Mesothelial cell of epicardium (in vitro differentiated cells): Measurements from ENCODE around the gene GTF3C2. TPM values are rescaled to one million over a fixed set of nuclear protein-coding genes. Genes with fewer than 3 reads are reported as not detected.

Source experiments
- DNase-seq, 2 experiments: peaks; one replicate each; pipeline ENCODE4 v3.0.0; 2021; ENCODE audit warnings: low spot score in 2 of 2; ENCODE audit not compliant: unreplicated experiment in 2 of 2
- H3K27ac Mint-ChIP-seq: 2 replicates; pipeline ENCODE4 v1.8.0; 2021; ENCODE audit warnings: mixed read lengths
- H3K27me3 Mint-ChIP-seq: 2 replicates; pipeline ENCODE4 v1.8.0; 2021; ENCODE audit warnings: low read depth, mixed read lengths
- H3K36me3 Mint-ChIP-seq: 2 replicates; pipeline ENCODE4 v1.8.0; 2021; ENCODE audit warnings: mixed read lengths
- H3K4me1 Mint-ChIP-seq: 2 replicates; pipeline ENCODE4 v1.8.0; 2021; ENCODE audit warnings: mixed read lengths
- H3K4me3 Mint-ChIP-seq: 2 replicates; pipeline ENCODE4 v1.8.0; 2021; ENCODE audit warnings: mild to moderate bottlenecking, moderate library complexity, mixed read lengths
- H3K9me3 Mint-ChIP-seq: 2 replicates; pipeline ENCODE4 v1.8.0; 2021; ENCODE audit warnings: mixed read lengths
- total RNA-seq: library from RNA; stranded (reverse); gene quantifications from 3 replicates; pipeline ENCODE4 v1.2.1, GENCODE V29; 2021
- TF ChIP-seq, protein P1 (sequence below): fragments of 200-600 bp; sonication (generic); IDR thresholded peaks from one replicate; pipeline ENCODE4 v1.5.0; 2021; ENCODE audit warnings: antibody characterized with exemption; ENCODE audit not compliant: unreplicated experiment

Gene GTF3C2
- total RNA-seq, 1 donor from 2014 or later: 87.5 TPM

DNA sequence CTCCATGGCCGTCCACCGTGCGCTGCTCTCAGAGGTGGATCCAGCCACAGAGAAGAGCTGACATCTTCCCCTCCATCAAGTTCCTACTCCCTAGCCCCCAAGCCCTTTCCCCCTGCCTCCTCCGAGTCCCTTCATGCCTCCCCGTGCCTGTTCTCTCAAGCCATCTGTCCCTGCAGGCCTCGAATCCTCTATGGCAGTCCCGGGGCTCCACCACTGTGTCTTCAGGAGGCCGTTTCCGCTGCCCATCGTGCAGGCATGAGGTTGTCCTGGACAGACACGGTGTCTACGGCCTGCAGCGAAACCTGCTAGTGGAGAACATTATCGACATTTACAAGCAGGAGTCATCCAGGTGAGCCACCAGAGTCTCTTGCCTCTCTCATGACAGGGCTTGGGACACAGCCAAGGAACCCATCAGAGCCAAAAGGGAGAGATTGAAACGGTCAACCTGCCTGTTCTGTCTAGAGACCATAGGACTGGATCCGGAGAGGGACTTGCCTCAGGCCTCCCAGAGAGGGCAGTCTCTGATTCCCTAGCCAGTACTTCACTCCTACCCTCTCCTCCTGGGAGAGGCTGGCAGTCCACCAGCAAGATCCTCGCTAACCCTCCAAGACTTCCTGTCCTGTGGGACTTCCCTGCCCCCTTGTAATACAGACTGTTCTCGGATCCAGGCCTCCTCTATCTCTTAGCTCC lies 58.0 kb downstream of the GTF3C2 start:
- Mint-ChIP-seq H3K27me3 (peaks cover 21% of the 10 kb centered on the region), H3K9me3 (no peaks in the 10 kb centered on the region), H3K27ac (no peak overlapping the region), H3K36me3 (no peaks in the 10 kb centered on the region), H3K4me1 (peaks cover 6% of the 10 kb centered on the region), H3K4me3 (no peak overlapping the region)
- TF ChIP-seq, protein P1, sequence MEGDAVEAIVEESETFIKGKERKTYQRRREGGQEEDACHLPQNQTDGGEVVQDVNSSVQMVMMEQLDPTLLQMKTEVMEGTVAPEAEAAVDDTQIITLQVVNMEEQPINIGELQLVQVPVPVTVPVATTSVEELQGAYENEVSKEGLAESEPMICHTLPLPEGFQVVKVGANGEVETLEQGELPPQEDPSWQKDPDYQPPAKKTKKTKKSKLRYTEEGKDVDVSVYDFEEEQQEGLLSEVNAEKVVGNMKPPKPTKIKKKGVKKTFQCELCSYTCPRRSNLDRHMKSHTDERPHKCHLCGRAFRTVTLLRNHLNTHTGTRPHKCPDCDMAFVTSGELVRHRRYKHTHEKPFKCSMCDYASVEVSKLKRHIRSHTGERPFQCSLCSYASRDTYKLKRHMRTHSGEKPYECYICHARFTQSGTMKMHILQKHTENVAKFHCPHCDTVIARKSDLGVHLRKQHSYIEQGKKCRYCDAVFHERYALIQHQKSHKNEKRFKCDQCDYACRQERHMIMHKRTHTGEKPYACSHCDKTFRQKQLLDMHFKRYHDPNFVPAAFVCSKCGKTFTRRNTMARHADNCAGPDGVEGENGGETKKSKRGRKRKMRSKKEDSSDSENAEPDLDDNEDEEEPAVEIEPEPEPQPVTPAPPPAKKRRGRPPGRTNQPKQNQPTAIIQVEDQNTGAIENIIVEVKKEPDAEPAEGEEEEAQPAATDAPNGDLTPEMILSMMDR: no peak
- DNase-seq: no peak

DNA sequence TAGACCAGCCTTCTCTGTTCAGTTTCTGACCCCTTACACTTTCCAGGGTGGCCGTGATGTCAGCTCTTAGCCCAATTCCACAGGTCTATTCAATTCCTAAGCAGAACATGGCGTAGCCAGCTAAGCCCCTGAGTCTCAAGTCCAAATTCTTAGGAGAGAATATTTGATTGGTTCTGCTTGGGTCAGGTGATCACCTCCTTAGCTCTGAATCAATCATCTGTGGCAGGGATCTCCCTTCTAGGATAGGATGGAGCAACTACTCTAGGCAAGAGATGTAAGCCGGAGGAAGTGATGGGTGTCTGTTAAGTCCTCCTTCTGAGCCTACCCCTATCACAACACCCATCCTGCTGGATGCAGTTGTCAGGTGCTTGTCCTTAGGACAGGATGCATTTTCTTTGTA lies 59.4 kb downstream of the GTF3C2 start:
- H3K4me1 Mint-ChIP-seq: peaks cover 17% of the 10 kb centered on the region
- TF ChIP-seq, protein P1: no peak
- no peaks in the 10 kb centered on the region for H3K36me3 Mint-ChIP-seq
- DNase-seq: no peak
- H3K9me3 Mint-ChIP-seq: no peaks in the 10 kb centered on the region
- H3K4me3 Mint-ChIP-seq: no peak overlapping the region
- H3K27ac Mint-ChIP-seq: no peak overlapping the region
- peaks cover 21% of the 10 kb centered on the region for H3K27me3 Mint-ChIP-seq

DNA sequence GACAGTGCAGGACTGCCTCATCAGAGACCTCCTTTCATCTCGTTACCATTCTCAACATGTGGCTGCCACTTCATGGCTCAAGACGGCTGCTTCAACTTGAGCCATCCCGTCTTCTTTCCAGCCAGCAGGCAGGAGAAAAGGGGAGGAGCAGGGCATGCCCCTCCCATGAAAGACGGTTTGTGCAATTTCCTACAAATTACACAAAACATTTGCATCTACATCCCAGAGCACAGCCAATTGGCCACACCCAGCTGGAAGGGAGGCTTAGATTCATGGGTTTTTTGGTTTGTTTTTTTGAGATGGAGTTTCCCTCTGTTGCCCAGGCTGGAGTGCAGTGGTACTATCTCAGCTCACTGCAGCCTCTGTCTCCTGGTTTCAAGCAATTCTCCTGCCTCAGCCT lies 60.1 kb downstream of the GTF3C2 start:
- H3K27me3 Mint-ChIP-seq: peaks cover 21% of the 10 kb centered on the region
- no peak for DNase-seq
- TF ChIP-seq, protein P1: no peak
- no peaks in the 10 kb centered on the region for H3K36me3 Mint-ChIP-seq
- H3K9me3 Mint-ChIP-seq: no peaks in the 10 kb centered on the region
- peaks cover 23% of the 10 kb centered on the region for H3K4me1 Mint-ChIP-seq
- H3K27ac Mint-ChIP-seq: no peak overlapping the region
- no peak overlapping the region for H3K4me3 Mint-ChIP-seq

DNA sequence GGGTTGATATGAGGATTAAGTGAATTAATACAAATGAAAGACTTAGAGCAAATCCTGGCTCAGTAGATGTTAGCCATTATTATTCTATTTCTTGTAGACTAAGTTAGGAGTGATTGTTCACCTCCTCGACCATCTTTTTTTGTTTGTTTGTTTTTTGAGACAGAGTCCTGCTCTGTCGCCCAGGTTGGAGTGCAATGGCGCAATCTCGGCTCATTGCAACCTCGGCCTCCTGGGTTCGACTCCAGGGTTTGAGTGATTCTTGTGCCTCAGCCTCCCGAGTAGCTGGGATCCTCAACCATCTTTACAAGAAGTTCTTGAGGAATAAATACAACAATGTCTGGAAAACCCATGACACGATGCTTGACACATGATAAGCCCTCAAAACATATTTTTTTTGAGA lies 61.6 kb downstream of the GTF3C2 start:
- TF ChIP-seq, protein P1: no peak
- Mint-ChIP-seq H3K9me3 (no peaks in the 10 kb centered on the region), H3K4me3 (no peak overlapping the region), H3K27ac (no peak overlapping the region), H3K36me3 (no peaks in the 10 kb centered on the region), H3K27me3 (peaks cover 21% of the 10 kb centered on the region), H3K4me1 (peaks cover 24% of the 10 kb centered on the region)
- DNase-seq: no peak

DNA sequence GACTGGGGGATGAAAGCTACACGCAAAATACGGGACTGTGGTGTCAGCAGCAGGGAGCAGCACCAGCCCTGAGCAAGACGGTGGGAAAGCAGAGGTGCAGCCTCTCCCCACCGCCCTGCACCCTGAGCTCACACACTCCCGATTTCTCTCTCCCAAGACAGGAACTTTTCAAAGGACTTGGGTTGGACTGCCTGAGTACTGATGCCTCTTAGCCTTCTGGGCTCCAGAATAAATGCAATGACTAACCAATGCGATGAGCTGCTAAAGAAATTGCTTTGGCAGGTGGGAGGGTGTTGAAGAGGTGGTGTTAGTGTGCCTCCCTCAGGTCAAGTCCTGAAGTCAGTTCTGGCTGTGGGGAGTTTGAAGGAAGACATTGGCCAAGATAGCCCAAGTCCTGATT lies 64.7 kb downstream of the GTF3C2 start:
- DNase-seq: no peak
- no peaks in the 10 kb centered on the region for H3K36me3 Mint-ChIP-seq

More for the DNA sequence above, 64.7 kb downstream of the GTF3C2 start:
- TF ChIP-seq, protein P1: no peak
- Mint-ChIP-seq H3K27ac (no peak overlapping the region), H3K4me1 (peaks cover 27% of the 10 kb centered on the region), H3K4me3 (no peak overlapping the region), H3K9me3 (no peaks in the 10 kb centered on the region), H3K27me3 (peaks cover 13% of the 10 kb centered on the region)
